ENCODE measurements around the gene CACNG1. TPM values are rescaled to one million over a fixed set of nuclear protein-coding genes. Genes with fewer than 3 reads are reported as not detected.

The CACNG1 gene
- total and polyA plus RNA-seq, 5 experiments from 2014 or later = not detected

GRCh38 chr17:67017910-67018309 lies 26.4 kb upstream of the CACNG1 start:
- DNase-seq (no peak), ATAC-seq (no peak)
- Mint-ChIP-seq H3K36me3 (no peaks in the 10 kb centered on the region), H3K27ac (peak overlapping the region in 1 of 10 donors; percentile 57), H3K27me3 (peaks cover 0 to 22% (median 9%) of the 10 kb centered on the region in 5 donors), H3K4me1 (no peaks in the 10 kb centered on the region), H3K9me3 (no peaks in the 10 kb centered on the region), H3K4me3 (no peak overlapping the region)
- POLR2A ChIA-PET = no interaction called here

GRCh38 chr17:67018471-67019434 lies 25.6 kb upstream of the CACNG1 start:
- H3K4me1 Mint-ChIP-seq = no peaks in the 10 kb centered on the region
- POLR2A ChIA-PET = no interaction called here
- DNase-seq = no peak
- H3K36me3 Mint-ChIP-seq = no peaks in the 10 kb centered on the region
- ATAC-seq = no peak
- H3K4me3 Mint-ChIP-seq = no peak overlapping the region
- no peaks in the 10 kb centered on the region for H3K9me3 Mint-ChIP-seq
- no peak overlapping the region for H3K27ac Mint-ChIP-seq
- peaks cover 0 to 16% (median 5%) of the 10 kb centered on the region in 5 donors for H3K27me3 Mint-ChIP-seq

GRCh38 chr17:67019809-67020208 lies 24.5 kb upstream of the CACNG1 start:
- Mint-ChIP-seq H3K36me3 (no peaks in the 10 kb centered on the region), H3K9me3 (no peaks in the 10 kb centered on the region), H3K27ac (no peak overlapping the region), H3K4me1 (no peaks in the 10 kb centered on the region), H3K27me3 (peaks cover 0 to 18% (median 4%) of the 10 kb centered on the region in 5 donors), H3K4me3 (no peak overlapping the region)
- ATAC-seq (no peak), DNase-seq (no peak)
- POLR2A ChIA-PET = no interaction called here

- POLR2A ChIA-PET = no interaction called here
- peaks cover 0 to 14% (median 2%) of the 10 kb centered on the region in 5 donors for H3K27me3 Mint-ChIP-seq
- no peak for DNase-seq
- H3K4me1 Mint-ChIP-seq = no peaks in the 10 kb centered on the region
- H3K27ac Mint-ChIP-seq = no peak overlapping the region
- H3K9me3 Mint-ChIP-seq = no peaks in the 10 kb centered on the region
- ATAC-seq = no peak
- no peaks in the 10 kb centered on the region for H3K36me3 Mint-ChIP-seq
- H3K4me3 Mint-ChIP-seq = no peak overlapping the region
These were observed 24.0 kb upstream of the CACNG1 start for GRCh38 chr17:67020293-67020766.

GRCh38 chr17:67021196-67021595 lies 23.2 kb upstream of the CACNG1 start:
- Mint-ChIP-seq H3K27ac (no peak overlapping the region), H3K27me3 (peaks cover 0 to 12% (median 0%) of the 10 kb centered on the region in 5 donors), H3K36me3 (no peaks in the 10 kb centered on the region), H3K9me3 (no peaks in the 10 kb centered on the region), H3K4me3 (no peak overlapping the region), H3K4me1 (no peaks in the 10 kb centered on the region)
- no peak for DNase-seq
- POLR2A ChIA-PET = no interaction called here
- ATAC-seq = no peak

GRCh38 chr17:67021743-67022450 lies 22.5 kb upstream of the CACNG1 start:
- Mint-ChIP-seq H3K36me3 (no peaks in the 10 kb centered on the region), H3K9me3 (no peaks in the 10 kb centered on the region), H3K27me3 (peaks cover 0 to 9% (median 0%) of the 10 kb centered on the region in 5 donors), H3K4me1 (no peaks in the 10 kb centered on the region), H3K4me3 (no peak overlapping the region), H3K27ac (no peak overlapping the region)
- ATAC-seq = no peak
- POLR2A ChIA-PET = no interaction called here
- no peak for DNase-seq

- Mint-ChIP-seq H3K36me3 (no peaks in the 10 kb centered on the region), H3K27me3 (peaks cover 0 to 9% (median 0%) of the 10 kb centered on the region in 5 donors), H3K4me3 (no peak overlapping the region), H3K27ac (no peak overlapping the region), H3K9me3 (no peaks in the 10 kb centered on the region), H3K4me1 (no peaks in the 10 kb centered on the region)
- no peak for DNase-seq
- ATAC-seq = no peak
- POLR2A ChIA-PET = no interaction called here
These were observed 21.9 kb upstream of the CACNG1 start for GRCh38 chr17:67022451-67022810.

- Mint-ChIP-seq H3K36me3 (no peaks in the 10 kb centered on the region), H3K4me1 (no peaks in the 10 kb centered on the region), H3K4me3 (no peak overlapping the region), H3K27ac (no peak overlapping the region), H3K9me3 (no peaks in the 10 kb centered on the region), H3K27me3 (peaks cover 0 to 9% (median 0%) of the 10 kb centered on the region in 5 donors)
- POLR2A ChIA-PET = no interaction called here
- ATAC-seq (no peak), DNase-seq (no peak)
These were observed 19.6 kb upstream of the CACNG1 start for GRCh38 chr17:67024736-67025135.

- Mint-ChIP-seq H3K9me3 (no peaks in the 10 kb centered on the region), H3K4me3 (no peak overlapping the region), H3K27ac (no peak overlapping the region), H3K27me3 (peaks cover 0 to 9% (median 0%) of the 10 kb centered on the region in 5 donors), H3K4me1 (no peaks in the 10 kb centered on the region), H3K36me3 (no peaks in the 10 kb centered on the region)
- POLR2A ChIA-PET = no interaction called here
- ATAC-seq (no peak), DNase-seq (no peak)
These were observed 19.1 kb upstream of the CACNG1 start for GRCh38 chr17:67025216-67025792.

GRCh38 chr17:67026341-67026740 lies 18.0 kb upstream of the CACNG1 start:
- no peak overlapping the region for H3K4me3 Mint-ChIP-seq
- H3K27ac Mint-ChIP-seq = no peak overlapping the region
- ATAC-seq = no peak
- POLR2A ChIA-PET = no interaction called here
- DNase-seq = no peak
- H3K9me3 Mint-ChIP-seq = no peaks in the 10 kb centered on the region
- no peaks in the 10 kb centered on the region for H3K4me1 Mint-ChIP-seq
- H3K36me3 Mint-ChIP-seq = no peaks in the 10 kb centered on the region
- H3K27me3 Mint-ChIP-seq = peaks cover 0 to 9% (median 0%) of the 10 kb centered on the region in 5 donors

- H3K9me3 Mint-ChIP-seq = no peaks in the 10 kb centered on the region
- POLR2A ChIA-PET = interaction anchor here (0.8 kb wide), 1 partner anchor 12 kb away, joined by 3 read pairs; no protein-coding TSS in a partner anchor
- no peak for DNase-seq
- H3K4me3 Mint-ChIP-seq = no peak overlapping the region
- H3K36me3 Mint-ChIP-seq = no peaks in the 10 kb centered on the region
- ATAC-seq = no peak
- no peak overlapping the region for H3K27ac Mint-ChIP-seq
- no peaks in the 10 kb centered on the region for H3K4me1 Mint-ChIP-seq
- H3K27me3 Mint-ChIP-seq = peaks cover 0 to 9% (median 0%) of the 10 kb centered on the region in 5 donors
These were observed 17.2 kb upstream of the CACNG1 start for GRCh38 chr17:67027031-67027628.

- H3K36me3 Mint-ChIP-seq = no peaks in the 10 kb centered on the region
- H3K4me1 Mint-ChIP-seq = no peaks in the 10 kb centered on the region
- no peaks in the 10 kb centered on the region for H3K27me3 Mint-ChIP-seq
- no peak overlapping the region for H3K27ac Mint-ChIP-seq
- H3K9me3 Mint-ChIP-seq = no peaks in the 10 kb centered on the region
- ATAC-seq (no peak), DNase-seq (no peak)
- H3K4me3 Mint-ChIP-seq = no peak overlapping the region
- POLR2A ChIA-PET = no interaction called here
These were observed 13.7 kb upstream of the CACNG1 start for GRCh38 chr17:67030641-67031040.
